GM20000 (cell line): ENCODE measurements around the gene EPHX1.
A peak's percentile ranks its signal among the peaks of the same experiment; 100 is the strongest.

ENCODE experiments used
- DNase-seq: peaks from one replicate; pipeline ENCODE4 v3.0.0; 2012; ENCODE audit warnings: low spot score
- TF ChIP-seq, protein P1 (sequence below): IDR thresholded peaks from 2 replicates; pipeline ENCODE4 v1.5.1; 2012; ENCODE audit warnings: mild to moderate bottlenecking, control low read depth; ENCODE audit errors: extremely low read depth, missing control alignments

Gene EPHX1

DNA sequence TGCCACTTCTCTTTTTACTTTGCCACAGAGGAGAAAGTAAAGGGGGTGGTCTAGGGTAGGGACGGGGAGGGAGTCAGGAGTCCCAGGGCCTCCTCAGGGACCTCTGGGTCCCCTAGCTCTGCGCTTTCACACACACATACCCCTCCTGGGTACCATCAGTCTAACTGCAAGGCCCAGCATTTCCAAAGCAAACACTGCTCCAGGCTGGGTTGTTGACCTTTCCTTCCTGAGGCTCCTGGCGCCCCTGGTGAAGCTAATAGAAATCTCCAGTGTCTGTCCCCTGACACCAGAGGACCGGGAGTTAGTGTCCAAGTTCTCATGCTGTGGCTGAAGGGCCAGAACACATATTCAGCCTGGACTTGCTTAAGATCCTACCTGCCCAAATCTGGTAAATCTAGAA, 68.4 kb downstream of the EPHX1 start:
- TF ChIP-seq, protein P1, sequence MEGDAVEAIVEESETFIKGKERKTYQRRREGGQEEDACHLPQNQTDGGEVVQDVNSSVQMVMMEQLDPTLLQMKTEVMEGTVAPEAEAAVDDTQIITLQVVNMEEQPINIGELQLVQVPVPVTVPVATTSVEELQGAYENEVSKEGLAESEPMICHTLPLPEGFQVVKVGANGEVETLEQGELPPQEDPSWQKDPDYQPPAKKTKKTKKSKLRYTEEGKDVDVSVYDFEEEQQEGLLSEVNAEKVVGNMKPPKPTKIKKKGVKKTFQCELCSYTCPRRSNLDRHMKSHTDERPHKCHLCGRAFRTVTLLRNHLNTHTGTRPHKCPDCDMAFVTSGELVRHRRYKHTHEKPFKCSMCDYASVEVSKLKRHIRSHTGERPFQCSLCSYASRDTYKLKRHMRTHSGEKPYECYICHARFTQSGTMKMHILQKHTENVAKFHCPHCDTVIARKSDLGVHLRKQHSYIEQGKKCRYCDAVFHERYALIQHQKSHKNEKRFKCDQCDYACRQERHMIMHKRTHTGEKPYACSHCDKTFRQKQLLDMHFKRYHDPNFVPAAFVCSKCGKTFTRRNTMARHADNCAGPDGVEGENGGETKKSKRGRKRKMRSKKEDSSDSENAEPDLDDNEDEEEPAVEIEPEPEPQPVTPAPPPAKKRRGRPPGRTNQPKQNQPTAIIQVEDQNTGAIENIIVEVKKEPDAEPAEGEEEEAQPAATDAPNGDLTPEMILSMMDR, result no peak
- no peak for DNase-seq

DNA sequence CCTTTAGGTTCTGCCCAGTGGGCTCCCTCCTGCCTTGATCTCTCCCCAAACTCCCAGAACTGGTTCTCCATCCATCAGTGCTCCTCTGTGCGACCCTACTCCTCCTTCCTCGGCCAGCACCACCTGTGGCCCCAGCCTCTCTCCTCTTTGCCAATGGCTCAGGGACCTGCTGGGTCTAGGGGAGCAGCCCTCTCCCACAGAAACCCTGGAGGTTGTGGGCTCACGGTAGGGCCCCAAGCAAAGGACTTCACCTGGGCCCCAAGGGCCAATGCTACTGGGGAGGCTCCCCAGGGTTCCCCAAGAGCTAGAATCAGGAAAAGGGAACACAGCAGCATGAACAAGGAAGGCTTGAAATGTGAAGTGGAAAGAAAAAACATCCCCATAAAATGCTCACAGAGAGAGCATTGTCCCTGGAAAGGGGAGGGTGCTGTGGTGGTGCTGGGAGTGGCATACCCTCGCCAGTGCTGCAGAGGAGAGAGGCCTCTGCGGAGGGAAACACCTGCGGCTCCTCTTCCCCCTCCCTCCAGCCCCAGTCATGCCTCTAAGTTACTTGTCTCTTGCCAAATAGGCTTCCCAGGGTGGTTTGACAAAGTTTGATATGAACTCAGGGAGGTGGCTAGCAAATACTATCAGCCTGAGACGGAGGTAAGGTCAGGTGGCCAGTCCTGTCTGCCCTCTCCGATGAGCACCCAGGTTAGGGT, 69.7 kb downstream of the EPHX1 start:
- TF ChIP-seq, protein P1, result no peak
- DNase-seq, result no peak

DNA sequence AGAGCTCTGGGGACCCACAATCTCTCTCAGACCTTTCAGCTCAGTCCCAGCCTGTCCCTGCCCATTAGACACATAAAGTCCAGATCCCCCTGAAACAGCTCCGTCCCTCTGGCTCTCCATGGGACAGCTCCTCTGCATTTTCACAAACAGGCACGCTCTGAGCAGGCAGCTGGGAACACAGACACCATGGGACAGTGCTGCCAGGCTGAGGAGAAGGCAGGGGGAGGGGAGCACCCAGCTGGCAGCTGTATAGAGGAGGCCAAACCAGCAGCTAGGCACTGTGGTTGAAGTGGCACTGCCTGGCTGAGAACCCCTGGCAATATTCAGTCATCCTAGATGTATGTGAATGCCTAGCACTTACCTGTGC, 70.3 kb downstream of the EPHX1 start:
- TF ChIP-seq, protein P1, result no peak
- DNase-seq, result no peak

DNA sequence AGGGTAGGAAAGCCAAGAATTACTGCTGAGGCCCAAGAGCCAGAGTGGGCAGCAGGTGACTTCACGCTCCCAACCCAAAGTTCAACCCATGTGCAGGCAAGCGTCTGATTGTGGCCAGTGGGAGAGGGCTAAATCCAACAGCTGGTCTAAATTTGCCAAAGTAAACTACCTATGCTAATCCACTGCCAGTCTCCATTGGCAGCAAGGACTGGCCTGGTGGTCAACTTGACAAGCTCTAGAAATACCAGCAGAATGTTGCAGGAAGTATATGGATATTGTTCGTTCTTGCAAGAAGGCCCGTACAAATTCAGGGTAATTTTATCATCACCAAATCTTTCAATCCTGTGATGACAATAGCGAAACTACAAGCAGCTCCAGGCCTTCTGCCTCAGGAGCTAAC, 70.7 kb downstream of the EPHX1 start:
- DNase-seq, result no peak
- TF ChIP-seq, protein P1, result no peak

DNA sequence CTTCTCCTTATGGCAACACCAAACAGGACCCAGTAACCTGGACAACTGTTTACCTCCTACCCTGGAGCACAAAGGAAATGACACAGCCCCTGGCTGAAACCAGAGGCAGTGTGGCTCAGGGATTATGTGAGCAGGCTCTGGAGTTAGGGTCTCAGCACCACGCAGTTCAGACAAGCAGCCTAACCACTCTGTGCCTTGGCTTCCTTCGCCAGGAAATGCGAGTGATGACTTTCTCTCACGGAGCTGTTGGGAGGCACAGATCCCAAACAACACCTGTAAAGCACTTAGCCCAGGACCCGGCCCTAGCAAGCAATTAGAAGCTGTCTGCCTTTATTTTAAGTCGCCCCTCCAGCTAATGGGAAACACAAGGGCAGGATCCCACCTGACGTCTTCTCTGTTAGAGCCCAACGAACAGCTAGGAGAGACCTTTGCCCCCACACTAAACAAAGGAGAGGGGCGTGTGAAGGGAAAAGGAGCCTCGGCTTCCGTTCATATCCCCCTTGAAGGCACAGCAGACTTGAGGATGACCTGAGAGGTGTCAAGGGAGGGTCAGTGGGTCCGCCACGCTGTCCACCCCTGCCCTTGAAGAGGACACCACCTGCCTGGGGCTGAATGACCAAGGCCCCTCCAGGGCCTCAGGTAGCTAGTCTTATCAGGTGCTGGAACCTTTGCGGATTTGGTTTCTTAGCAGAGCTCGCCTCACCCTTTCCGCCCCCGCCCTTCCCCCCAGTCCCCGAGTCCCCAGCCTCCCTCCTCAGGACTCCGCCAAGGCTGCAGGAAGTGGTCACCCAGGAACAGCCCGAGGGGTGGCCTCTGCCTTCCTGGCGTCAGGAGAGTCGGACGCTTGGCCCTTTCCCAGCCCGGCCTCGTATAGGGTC, 71.4 kb downstream of the EPHX1 start:
- TF ChIP-seq, protein P1, result no peak
- DNase-seq, result peak; percentile 67

DNA sequence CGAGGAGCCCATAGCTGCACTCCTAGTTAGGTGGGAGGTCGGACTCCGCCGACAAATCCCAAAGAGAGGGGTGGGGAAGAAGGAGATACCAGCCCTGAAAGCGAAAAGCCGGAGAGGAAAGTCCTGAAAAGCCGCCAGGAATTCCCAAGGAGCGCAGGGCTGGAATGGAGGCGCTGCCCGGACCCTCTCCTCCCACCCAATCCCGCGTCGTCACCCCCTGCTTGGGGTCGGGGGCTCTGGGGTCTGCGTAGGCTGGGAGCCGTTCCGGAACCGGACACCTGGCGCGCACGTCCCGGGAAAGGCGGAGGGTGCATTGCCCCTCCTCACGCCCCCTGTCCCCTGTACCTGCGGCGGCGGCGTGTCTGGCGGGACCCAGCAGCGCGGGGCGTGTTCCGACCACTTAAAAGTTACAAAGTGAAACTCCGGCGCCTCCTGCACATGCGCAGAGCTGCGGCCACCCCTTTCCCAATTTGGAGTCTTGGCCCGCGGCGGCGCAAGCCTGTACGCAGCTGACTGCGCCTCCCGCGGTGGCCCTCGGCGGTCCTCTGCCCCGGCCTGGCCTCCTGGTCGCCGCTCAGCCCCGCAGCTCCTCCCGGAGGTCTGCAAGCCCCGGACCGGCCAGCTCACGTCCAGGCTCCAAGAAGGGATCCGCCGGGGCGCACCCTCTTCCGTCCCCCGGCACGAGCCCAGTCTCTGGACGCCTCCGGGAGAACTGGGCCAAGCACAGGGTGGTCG, 72.2 kb downstream of the EPHX1 start, which contains the start of gene TMEM63A:
TMEM63A (minus strand) TSS at position 422 of the 735 bp plus-strand sequence. CDS start 4,800 bp downstream, outside the sequence.
- TF ChIP-seq, protein P1, result peak; percentile 40
- peak; percentile 98 for DNase-seq
